Naive B cell (primary cell): ENCODE results near the gene TMEM108. TPM values are rescaled to one million over a fixed set of nuclear protein-coding genes. Genes with fewer than 3 reads are reported as not detected.
A peak's percentile ranks its signal among the peaks of the same experiment; 100 is the strongest.

ENCODE experiments used
- ATAC-seq, 2 donors: fragments of 150-1000 bp; cut with Tn5 transposase; 2 replicates each; pipeline ENCODE4 v1.10.0; 2021; ENCODE audit warnings: low read depth in 2 of 2, mild to moderate bottlenecking in 2 of 2, moderate library complexity in 2 of 2
- DNase-seq: peaks from one replicate; pipeline ENCODE4 v3.0.0; 2022
- H3K27ac Mint-ChIP-seq, 6 donors: one replicate each; pipeline ENCODE4 v1.8.0; 2020 to 2022; ENCODE audit warnings: mild to moderate bottlenecking in 6 of 6, mixed read lengths in 6 of 6, moderate library complexity in 5 of 6, inconsistent platforms in 2 of 6
- H3K27me3 Mint-ChIP-seq, 3 donors: one replicate each; pipeline ENCODE4 v1.8.0; 2021 to 2022; ENCODE audit warnings: mixed read lengths in 3 of 3, mild to moderate bottlenecking in 1 of 3
- H3K36me3 Mint-ChIP-seq, 2 donors: one replicate each; pipeline ENCODE4 v1.8.0; 2020 to 2022; ENCODE audit warnings: mixed read lengths in 2 of 2, inconsistent platforms in 1 of 2, mild to moderate bottlenecking in 1 of 2
- H3K4me1 Mint-ChIP-seq, 3 donors: one replicate each; pipeline ENCODE4 v1.8.0; 2020 to 2022; ENCODE audit warnings: mixed read lengths in 3 of 3, inconsistent platforms in 1 of 3, mild to moderate bottlenecking in 1 of 3, moderate library complexity in 1 of 3
- H3K4me3 Mint-ChIP-seq, 8 donors: one replicate each; pipeline ENCODE4 v1.8.0; 2020 to 2022; ENCODE audit warnings: mild to moderate bottlenecking in 8 of 8, mixed read lengths in 8 of 8, moderate library complexity in 8 of 8, inconsistent platforms in 2 of 8
- H3K9me3 Mint-ChIP-seq, 7 donors: one replicate each; pipeline ENCODE4 v1.8.0; 2020 to 2022; ENCODE audit warnings: mixed read lengths in 7 of 7, mild to moderate bottlenecking in 5 of 7, inconsistent platforms in 2 of 7, moderate library complexity in 1 of 7
- polyA plus RNA-seq, 6 donors: library from polyadenylated mRNA; unstranded; fragments of 300-500 nt; fragmentation: Illumina TruSeq; gene quantifications; one replicate each; pipeline ENCODE4 v1.2.3, GENCODE V29; 2021; ENCODE audit warnings: low read depth in 6 of 6

The TMEM108 gene
- polyA plus RNA-seq, 6 donors from 2014 or later: not detected

GRCh38 chr3:133065193-133065961 is 27.2 kb downstream of the TMEM108 start:
- no peak for ATAC-seq
- H3K4me3 Mint-ChIP-seq: no peak overlapping the region
- no peak overlapping the region for H3K27ac Mint-ChIP-seq
- peaks cover 4 to 14% (median 8%) of the 10 kb centered on the region in 3 donors for H3K27me3 Mint-ChIP-seq
- H3K4me1 Mint-ChIP-seq: no peaks in the 10 kb centered on the region
- no peaks in the 10 kb centered on the region for H3K36me3 Mint-ChIP-seq
- peaks cover 0 to 5% (median 0%) of the 10 kb centered on the region in 7 donors for H3K9me3 Mint-ChIP-seq
- no peak for DNase-seq

GRCh38 chr3:133066026-133066425 is 27.8 kb downstream of the TMEM108 start:
- DNase-seq (no peak), ATAC-seq (no peak)
- Mint-ChIP-seq H3K27me3 (peaks cover 4 to 14% (median 8%) of the 10 kb centered on the region in 3 donors), H3K27ac (no peak overlapping the region), H3K9me3 (peaks cover 0 to 5% (median 0%) of the 10 kb centered on the region in 7 donors), H3K4me3 (no peak overlapping the region), H3K4me1 (no peaks in the 10 kb centered on the region), H3K36me3 (no peaks in the 10 kb centered on the region)

GRCh38 chr3:133069556-133070286 is 31.5 kb downstream of the TMEM108 start:
- H3K9me3 Mint-ChIP-seq: peaks cover 0 to 1% (median 0%) of the 10 kb centered on the region in 7 donors
- H3K4me1 Mint-ChIP-seq: no peaks in the 10 kb centered on the region
- H3K27ac Mint-ChIP-seq: no peak overlapping the region
- H3K27me3 Mint-ChIP-seq: no peaks in the 10 kb centered on the region
- no peaks in the 10 kb centered on the region for H3K36me3 Mint-ChIP-seq
- ATAC-seq: no peak
- no peak for DNase-seq
- H3K4me3 Mint-ChIP-seq: no peak overlapping the region

- Mint-ChIP-seq H3K4me1 (no peaks in the 10 kb centered on the region), H3K27ac (no peak overlapping the region), H3K9me3 (peaks cover 0 to 4% (median 0%) of the 10 kb centered on the region in 7 donors), H3K36me3 (no peaks in the 10 kb centered on the region), H3K4me3 (no peak overlapping the region), H3K27me3 (peaks cover 4 to 19% (median 13%) of the 10 kb centered on the region in 3 donors)
- DNase-seq (no peak), ATAC-seq (no peak)
Measured at GRCh38 chr3:133074977-133075376, 36.8 kb downstream of the TMEM108 start.

GRCh38 chr3:133077688-133078087 is 39.5 kb downstream of the TMEM108 start:
- ATAC-seq: no peak
- Mint-ChIP-seq H3K36me3 (peaks cover 0 to 8% of the 10 kb centered on the region in 2 donors), H3K27ac (no peak overlapping the region), H3K27me3 (peaks cover 8 to 28% (median 13%) of the 10 kb centered on the region in 3 donors), H3K4me1 (no peaks in the 10 kb centered on the region), H3K4me3 (no peak overlapping the region), H3K9me3 (peaks cover 2 to 13% (median 10%) of the 10 kb centered on the region in 7 donors)
- DNase-seq: no peak

GRCh38 chr3:133079621-133080020 is 41.4 kb downstream of the TMEM108 start:
- Mint-ChIP-seq H3K36me3 (peaks cover 0 to 8% of the 10 kb centered on the region in 2 donors), H3K4me1 (no peaks in the 10 kb centered on the region), H3K27me3 (peaks cover 8 to 36% (median 18%) of the 10 kb centered on the region in 3 donors), H3K9me3 (peaks cover 4 to 13% (median 10%) of the 10 kb centered on the region in 7 donors), H3K27ac (no peak overlapping the region), H3K4me3 (no peak overlapping the region)
- ATAC-seq: no peak
- no peak for DNase-seq

- peaks cover 2 to 13% (median 9%) of the 10 kb centered on the region in 7 donors for H3K9me3 Mint-ChIP-seq
- ATAC-seq (no peak), DNase-seq (no peak)
- H3K36me3 Mint-ChIP-seq: peaks cover 0 to 8% of the 10 kb centered on the region in 2 donors
- H3K4me1 Mint-ChIP-seq: no peaks in the 10 kb centered on the region
- no peak overlapping the region for H3K4me3 Mint-ChIP-seq
- peaks cover 6 to 29% (median 8%) of the 10 kb centered on the region in 3 donors for H3K27me3 Mint-ChIP-seq
- H3K27ac Mint-ChIP-seq: no peak overlapping the region
Measured at GRCh38 chr3:133081016-133081415, 42.8 kb downstream of the TMEM108 start.

- Mint-ChIP-seq H3K4me1 (no peaks in the 10 kb centered on the region), H3K27ac (no peak overlapping the region), H3K9me3 (peaks cover 2 to 13% (median 9%) of the 10 kb centered on the region in 7 donors), H3K27me3 (peaks cover 4 to 18% (median 5%) of the 10 kb centered on the region in 3 donors), H3K36me3 (peaks cover 0 to 8% of the 10 kb centered on the region in 2 donors), H3K4me3 (no peak overlapping the region)
- DNase-seq: no peak
- no peak for ATAC-seq
Measured at GRCh38 chr3:133083395-133083794, 45.2 kb downstream of the TMEM108 start.

GRCh38 chr3:133089906-133090485 is 51.8 kb downstream of the TMEM108 start:
- Mint-ChIP-seq H3K27ac (no peak overlapping the region), H3K4me1 (no peaks in the 10 kb centered on the region), H3K9me3 (no peaks in the 10 kb centered on the region), H3K4me3 (no peak overlapping the region), H3K36me3 (no peaks in the 10 kb centered on the region), H3K27me3 (peaks cover 0 to 12% (median 12%) of the 10 kb centered on the region in 3 donors)
- ATAC-seq (no peak), DNase-seq (no peak)

- H3K9me3 Mint-ChIP-seq: peaks cover 0 to 3% (median 0%) of the 10 kb centered on the region in 7 donors
- H3K36me3 Mint-ChIP-seq: no peaks in the 10 kb centered on the region
- ATAC-seq: no peak
- no peak for DNase-seq
- peaks cover 0 to 12% (median 12%) of the 10 kb centered on the region in 3 donors for H3K27me3 Mint-ChIP-seq
- no peak overlapping the region for H3K27ac Mint-ChIP-seq
- H3K4me1 Mint-ChIP-seq: no peaks in the 10 kb centered on the region
- no peak overlapping the region for H3K4me3 Mint-ChIP-seq
Measured at GRCh38 chr3:133092681-133093080, 54.5 kb downstream of the TMEM108 start.

GRCh38 chr3:133093366-133093765 is 55.2 kb downstream of the TMEM108 start:
- Mint-ChIP-seq H3K27me3 (peaks cover 0 to 12% (median 12%) of the 10 kb centered on the region in 3 donors), H3K4me1 (no peaks in the 10 kb centered on the region), H3K9me3 (peaks cover 0 to 9% (median 2%) of the 10 kb centered on the region in 7 donors), H3K4me3 (peak overlapping the region in 1 of 8 donors; percentile 68), H3K36me3 (no peaks in the 10 kb centered on the region), H3K27ac (no peak overlapping the region)
- ATAC-seq (no peak), DNase-seq (no peak)

GRCh38 chr3:133096900-133097613 is 58.9 kb downstream of the TMEM108 start:
- H3K4me3 Mint-ChIP-seq: no peak overlapping the region

GRCh38 chr3:133103706-133104105 is 65.5 kb downstream of the TMEM108 start:
- no peaks in the 10 kb centered on the region for H3K4me1 Mint-ChIP-seq
- H3K9me3 Mint-ChIP-seq: peaks cover 0 to 7% (median 4%) of the 10 kb centered on the region in 7 donors
- H3K36me3 Mint-ChIP-seq: no peaks in the 10 kb centered on the region
- H3K4me3 Mint-ChIP-seq: no peak overlapping the region
- no peak for ATAC-seq
- H3K27ac Mint-ChIP-seq: no peak overlapping the region
- no peak for DNase-seq
- peaks cover 0 to 8% (median 0%) of the 10 kb centered on the region in 3 donors for H3K27me3 Mint-ChIP-seq

More at GRCh38 chr3:133096900-133097613, 58.9 kb downstream of the TMEM108 start:
- H3K36me3 Mint-ChIP-seq: no peaks in the 10 kb centered on the region
- peaks cover 2 to 12% (median 7%) of the 10 kb centered on the region in 7 donors for H3K9me3 Mint-ChIP-seq
- no peak overlapping the region for H3K27ac Mint-ChIP-seq
- H3K4me1 Mint-ChIP-seq: no peaks in the 10 kb centered on the region
- H3K27me3 Mint-ChIP-seq: peaks cover 0 to 8% (median 6%) of the 10 kb centered on the region in 3 donors
- ATAC-seq (no peak), DNase-seq (no peak)
